GM18517 (cell line): ENCODE measurements around the gene ITPR3.

Experiments used
- ATAC-seq: cut with Tn5 transposase; IDR thresholded peaks from one replicate; pipeline ENCODE4 v1.9.1; 2021; ENCODE audit warnings: mild to moderate bottlenecking, moderate library complexity; ENCODE audit not compliant: unreplicated experiment

Gene ITPR3

GRCh38 chr6:33620856-33621710 is at the start of gene ITPR3:
TSS of gene ITPR3 (plus strand) at chr6:33621322. CDS start at chr6:33621603, 281 bp downstream.
- peak; percentile 59 for ATAC-seq

DNA sequence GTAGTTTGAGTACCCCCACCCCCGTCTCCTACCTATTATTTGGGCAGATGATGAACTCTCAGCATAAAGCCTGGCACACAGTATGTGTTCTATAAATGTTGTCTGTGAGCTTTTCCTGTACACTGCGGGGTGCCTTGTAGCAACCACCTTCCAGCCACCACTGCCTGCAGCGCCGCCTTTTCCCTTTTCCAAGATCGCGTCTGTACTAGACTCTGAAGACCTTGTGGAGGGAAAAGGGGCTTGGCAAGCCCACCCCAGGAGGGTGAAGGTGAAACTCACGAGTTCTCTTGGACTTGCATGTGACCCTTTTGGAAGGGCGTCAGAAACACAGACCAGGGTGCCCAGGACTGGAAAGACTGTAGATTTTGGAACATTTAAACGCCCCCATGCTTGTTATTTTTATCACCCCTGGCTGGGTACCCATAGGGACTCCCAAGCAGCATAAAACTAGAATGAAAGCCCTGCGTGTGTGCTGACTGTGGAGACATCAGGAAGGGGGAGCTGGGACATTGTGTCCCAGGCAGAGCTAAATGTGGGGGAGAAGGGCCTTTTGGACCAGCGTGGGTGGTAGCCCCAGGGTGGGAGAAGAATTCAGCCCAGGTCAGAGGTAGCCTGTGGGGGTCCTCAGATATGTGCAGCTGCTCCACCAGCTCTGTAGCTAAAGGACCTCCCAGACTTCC is 49.3 kb upstream of the ITPR3 start:
- no peak for ATAC-seq

GRCh38 chr6:33575211-33575610 is 45.9 kb upstream of the ITPR3 start:
- no peak for ATAC-seq

- no peak for ATAC-seq
These were observed 44.5 kb upstream of the ITPR3 start for GRCh38 chr6:33576668-33577067.

DNA sequence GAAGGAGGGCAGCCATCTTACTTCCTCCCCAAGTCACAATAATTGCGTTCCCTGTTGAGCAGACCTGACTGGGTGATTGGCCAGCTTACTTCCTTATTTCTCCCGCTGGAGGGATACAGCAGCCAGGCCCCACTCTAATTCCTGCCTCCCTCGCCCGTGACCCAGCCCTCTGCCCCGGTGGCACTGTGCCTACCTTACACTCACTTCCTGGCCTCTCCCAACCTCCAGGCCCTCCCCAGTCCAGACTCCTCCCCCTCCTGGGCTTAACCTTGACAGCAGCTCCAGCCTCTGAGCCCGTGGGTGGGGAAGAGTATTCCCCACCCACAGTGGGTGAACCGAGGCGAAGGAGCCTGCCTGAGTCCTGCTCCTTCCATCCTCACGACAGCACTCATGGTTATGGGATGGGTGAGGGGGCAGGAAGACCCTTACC is 44.0 kb upstream of the ITPR3 start:
- ATAC-seq = no peak

DNA sequence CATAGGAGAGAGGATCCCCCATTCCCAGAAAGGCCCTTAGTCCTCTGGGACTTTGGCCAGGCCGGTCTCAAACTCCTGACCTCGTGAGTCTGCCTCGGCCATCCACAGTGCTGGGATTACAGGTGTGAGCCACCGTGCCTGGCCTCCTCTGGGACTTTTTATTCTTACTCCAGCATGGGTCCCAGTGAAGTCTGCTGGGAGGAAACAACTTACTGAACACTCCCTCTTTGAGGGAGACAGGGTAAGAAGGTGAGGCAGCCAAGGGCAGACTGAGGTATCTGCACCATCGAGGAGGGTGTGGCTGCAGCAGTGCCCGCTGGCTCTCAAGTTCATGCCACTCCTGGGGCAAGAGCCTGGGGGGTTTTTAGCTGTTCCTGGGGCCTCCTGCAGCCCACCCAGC is 43.4 kb upstream of the ITPR3 start:
- ATAC-seq = no peak

DNA sequence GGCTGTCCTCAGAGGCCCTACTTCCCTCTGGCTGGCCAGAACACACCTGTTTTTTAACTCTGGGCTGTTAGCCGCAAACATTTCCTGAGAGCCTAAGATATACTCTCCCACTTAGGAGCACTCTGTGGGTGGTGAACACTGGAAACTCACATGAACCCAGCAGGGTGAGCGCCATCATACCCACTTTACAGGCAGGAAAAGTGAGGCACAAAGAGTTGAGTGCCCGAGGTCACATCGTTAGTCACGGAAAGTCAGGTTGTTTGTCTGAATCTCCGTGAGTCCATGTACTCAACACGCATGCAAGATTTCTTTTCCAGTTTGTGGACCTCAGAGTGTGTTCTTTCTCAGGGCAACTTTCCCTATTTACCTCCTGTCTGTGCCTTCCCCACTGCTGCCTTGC is 43.0 kb upstream of the ITPR3 start:
- ATAC-seq = no peak

GRCh38 chr6:33578588-33579011 is 42.5 kb upstream of the ITPR3 start:
- ATAC-seq = no peak

DNA sequence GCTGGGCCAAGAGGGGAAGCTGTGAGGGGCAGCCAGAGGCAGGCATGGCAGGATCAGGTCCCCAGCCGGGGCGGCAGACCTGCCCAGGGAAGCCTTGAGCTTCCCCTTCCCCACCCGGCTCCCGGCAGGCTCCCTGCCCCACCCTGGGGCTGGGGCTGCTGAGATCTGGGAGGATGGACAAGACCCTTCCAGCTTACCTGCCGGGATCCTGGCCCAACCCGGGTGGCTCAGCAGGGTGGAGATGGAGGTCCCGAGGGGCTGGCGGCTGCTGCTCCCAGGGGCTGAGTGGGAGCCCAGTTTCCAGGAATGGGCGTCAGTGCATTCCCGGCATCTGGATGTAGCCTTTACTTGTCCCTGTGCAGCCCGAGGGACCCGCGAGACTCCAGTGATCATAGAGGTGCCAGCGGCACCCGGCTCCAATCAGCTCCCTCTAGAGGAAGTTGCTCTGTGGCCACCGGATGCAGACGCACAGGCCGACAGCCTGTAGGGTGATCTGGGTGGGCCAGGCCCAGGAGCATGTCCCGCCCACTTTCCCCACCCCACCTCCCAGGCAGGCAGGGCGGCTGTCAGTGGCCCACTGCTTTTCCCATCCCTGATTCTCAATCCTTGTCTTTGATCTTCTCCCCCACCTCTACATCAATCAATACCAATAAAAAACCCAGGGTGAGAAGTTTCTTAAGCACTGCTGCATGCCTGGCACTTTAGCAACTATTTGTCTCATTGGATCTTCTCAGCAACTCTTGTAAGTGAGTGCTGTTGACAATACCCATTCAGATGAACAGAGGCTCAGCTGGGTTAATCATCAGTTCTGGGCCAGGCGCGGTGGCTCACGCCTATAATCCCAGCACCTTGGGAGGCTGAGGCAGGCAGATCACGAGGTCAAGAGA is 41.1 kb upstream of the ITPR3 start, which contains the start of gene BAK1:
BAK1 (minus strand) TSS at position 449 of the 887 bp plus-strand sequence. CDS start 2,672 bp downstream, outside the sequence.
- ATAC-seq = peak; percentile 84

GRCh38 chr6:33581186-33581585 is 39.9 kb upstream of the ITPR3 start:
- no peak for ATAC-seq

GRCh38 chr6:33583591-33584155 is 37.4 kb upstream of the ITPR3 start:
- no peak for ATAC-seq

DNA sequence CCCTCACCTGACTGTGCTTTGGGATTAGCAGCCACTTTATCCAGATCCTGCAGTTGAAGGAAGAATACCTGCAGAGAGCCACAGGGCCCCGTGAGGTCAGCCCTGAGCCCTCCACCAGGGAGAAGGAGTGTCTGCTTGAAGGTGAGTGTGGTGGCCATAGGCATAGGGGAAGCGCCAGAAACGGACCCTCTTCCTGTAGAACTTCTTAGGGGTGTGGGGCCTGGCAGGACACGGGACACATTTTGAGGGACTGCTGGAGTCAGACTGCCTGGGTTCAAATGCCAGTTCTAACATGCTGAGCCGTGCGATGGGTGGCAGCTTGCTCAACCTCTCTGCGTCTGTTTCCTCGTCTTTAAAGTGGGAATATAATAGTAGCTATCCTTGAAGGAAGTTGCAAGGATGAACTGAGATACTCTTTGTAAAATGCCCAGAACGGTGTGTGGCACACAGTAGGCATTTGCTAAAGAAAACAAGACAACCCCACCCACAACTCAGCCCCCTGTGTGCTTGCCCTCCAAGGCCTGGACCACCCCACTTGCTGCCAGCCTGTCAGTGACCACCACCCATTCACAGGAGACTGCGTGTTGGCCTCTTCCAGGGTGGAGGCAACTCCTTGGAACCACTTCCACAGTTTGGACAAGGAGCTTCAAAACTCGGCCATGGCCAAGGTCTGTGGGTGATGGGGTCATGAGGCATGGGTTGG is 36.3 kb upstream of the ITPR3 start:
- ATAC-seq = no peak

- ATAC-seq = peak; percentile 45
These were observed 35.6 kb upstream of the ITPR3 start for GRCh38 chr6:33585403-33586107.

- no peak for ATAC-seq
These were observed 34.9 kb upstream of the ITPR3 start for GRCh38 chr6:33586108-33586640.

- ATAC-seq = no peak
These were observed 33.6 kb upstream of the ITPR3 start for GRCh38 chr6:33587529-33587928.

GRCh38 chr6:33588894-33589293 is 32.2 kb upstream of the ITPR3 start:
- ATAC-seq = no peak

GRCh38 chr6:33589392-33589730 is 31.8 kb upstream of the ITPR3 start:
- ATAC-seq = no peak

DNA sequence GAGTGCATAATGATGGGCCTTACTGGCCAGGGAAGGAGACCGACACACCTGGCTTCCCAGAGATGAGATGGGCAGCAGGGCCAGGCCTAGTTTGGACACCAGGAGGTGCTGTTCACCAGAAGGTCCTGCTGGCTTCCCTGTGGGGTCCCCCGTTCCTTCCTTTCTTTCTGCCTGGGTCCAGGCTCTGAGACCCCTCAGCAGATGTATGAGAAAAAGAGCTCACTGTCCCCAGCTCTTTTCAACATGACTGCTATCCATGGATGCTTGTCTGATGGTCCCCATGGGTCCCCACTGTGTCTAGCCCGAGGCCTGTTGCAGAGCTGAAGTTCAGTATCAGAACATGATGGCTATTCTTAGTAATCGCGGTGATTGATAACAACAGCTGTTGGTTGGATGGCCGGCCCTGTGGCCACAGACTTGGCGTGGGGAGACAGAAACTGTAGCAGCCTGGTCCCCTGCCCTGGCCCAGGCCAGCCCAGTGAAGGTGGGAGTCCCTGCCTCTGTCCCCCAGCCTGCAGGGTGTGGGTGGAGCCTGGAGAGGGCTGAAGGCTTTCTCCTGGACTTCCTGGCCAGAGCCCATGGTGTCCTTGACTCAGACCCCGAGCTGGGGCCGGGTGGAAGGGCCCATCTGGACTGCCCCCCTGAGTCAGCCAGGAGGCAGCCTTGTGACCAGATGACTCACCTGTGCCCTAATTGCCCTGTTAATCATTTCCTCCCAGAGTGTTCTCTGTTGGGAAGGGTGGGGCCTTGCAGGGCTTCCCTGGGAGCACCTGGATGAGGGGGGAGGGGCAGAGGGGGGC is 31.2 kb upstream of the ITPR3 start:
- ATAC-seq = peak; percentile 43
